ENCODE measurements around the gene MRPS22.
"Not testable (repeated sequence)": the region's sequence is repeated elsewhere in the genome, so short reads cannot be mapped to it uniquely, and the experiment has no call there.

MRPS22 gene

DNA sequence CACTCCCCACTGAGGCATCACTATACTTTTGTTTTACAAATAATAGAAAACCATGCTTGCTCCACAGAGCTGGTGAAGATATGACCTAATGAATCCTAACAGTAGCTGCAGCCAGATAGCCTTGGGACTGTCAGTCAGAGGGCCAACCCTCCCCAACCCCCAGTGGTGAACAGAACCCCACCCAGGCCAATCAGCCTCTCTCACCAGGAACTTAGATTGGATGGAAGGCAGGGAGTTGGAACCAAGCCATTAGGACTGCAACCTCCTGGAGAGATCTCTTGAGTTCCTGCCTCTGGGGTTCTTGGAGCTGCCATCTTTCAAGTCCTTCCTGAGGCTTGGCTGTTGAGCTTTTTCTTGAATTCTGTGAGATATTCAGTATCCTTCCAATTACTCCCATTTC lies 3.0 kb upstream of the MRPS22 start:
- no peak for DNase-seq

DNA sequence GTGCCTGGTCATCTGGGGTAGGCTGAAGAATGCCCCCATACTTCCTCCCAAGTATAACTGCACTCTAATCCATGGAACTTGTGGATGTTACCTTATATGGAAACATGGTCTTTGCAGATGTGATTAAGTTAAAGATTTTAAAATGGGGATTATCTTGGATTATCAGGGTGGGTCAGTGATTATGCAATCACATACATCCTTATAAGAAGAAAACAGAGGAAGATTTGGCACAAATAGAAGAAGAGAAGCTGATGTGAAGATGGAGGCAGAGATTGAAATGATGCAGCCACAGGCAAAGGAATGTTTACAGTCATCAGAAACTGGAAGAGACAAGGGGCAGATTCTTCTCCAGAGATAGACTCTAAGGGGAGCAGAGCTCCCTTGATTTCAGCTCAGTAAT lies 1.8 kb upstream of the MRPS22 start:
- no peak for DNase-seq

DNA sequence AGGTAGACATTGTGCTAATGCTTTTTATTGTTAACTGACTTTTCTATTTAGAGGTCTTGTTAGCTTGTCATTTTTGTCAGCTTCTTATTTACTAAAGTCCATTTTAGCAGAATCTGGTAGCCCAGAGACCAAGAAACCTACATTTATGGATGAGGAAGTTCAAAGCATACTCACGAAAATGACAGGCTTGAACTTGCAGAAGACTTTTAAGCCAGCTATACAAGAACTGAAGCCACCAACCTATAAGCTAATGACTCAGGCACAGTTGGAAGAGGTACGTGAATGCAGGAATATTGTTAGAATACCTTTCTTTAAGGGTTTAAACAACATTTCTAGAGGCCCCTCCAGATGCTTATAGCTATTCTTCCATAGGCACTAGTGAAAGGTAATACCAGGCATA lies 3.0 kb downstream of the MRPS22 start:
- DNase-seq, result no peak

DNA sequence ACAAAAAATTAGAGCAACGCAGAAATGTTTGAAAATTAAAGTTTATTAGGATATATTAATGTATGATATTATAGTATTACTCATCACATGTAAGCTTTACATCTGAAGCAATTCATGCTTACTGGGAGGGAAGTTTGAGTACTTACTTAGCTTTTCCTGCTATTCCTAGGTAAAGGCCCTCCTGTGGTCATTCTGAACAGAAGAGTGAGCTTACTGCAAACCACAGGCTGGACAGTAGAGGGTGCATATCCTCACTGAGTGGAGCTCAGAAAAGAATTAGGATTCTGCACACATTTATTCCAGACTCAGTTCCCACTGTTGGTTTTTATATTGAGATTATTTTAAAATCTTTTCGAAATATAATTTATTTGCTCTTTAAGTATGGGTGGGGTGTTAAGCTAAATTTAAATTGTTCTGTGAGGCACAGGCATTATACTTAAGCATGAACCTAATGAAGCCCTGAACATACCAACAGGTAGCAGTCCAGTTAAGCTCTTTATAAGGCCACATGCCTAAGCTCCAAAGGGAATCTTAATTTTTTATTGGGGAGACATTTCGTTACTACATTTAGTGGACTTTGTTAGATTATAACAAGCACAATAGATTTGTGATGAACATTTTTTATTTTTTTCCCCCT lies 10.2 kb downstream of the MRPS22 start:
- DNase-seq, result peak; percentile 13

DNA sequence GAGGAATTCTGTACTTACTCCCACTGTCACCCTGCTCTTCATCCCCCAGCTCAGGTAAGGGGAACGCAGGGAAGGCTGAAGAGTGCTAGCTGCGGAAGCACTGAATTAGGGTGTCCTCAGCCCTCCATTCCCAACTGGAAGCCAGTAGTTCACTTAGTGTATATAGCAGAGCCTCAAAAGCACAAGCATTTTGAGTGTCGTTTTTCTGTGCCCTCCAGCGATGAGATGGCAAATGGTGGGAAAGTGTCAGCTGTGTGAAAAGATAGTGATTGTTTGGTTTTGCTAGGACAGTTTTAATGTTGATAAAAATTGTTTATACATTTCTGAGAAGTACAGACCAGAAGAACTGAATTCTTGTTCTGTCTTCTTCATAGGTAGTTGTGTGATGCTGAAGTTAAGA lies 10.8 kb downstream of the MRPS22 start:
- no peak for DNase-seq

DNA sequence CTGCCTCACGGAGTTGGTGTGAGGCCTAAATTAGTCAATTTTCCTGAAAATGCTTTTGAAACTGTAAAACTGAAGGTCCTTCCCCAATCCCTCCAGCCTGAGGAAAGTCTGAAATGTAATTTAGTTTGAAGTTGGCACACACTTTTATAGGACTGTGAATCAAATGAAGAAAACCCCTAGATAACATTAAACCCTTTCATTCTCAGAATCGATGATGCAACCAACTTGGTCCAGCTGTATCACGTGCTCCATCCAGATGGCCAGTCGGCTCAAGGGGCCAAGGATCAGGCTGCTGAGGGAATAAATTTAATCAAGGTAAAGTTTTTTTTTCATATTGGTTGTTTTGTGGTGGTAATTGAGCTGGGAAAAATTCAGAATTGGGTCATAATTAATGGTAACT lies 11.7 kb downstream of the MRPS22 start:
- DNase-seq, result no peak

DNA sequence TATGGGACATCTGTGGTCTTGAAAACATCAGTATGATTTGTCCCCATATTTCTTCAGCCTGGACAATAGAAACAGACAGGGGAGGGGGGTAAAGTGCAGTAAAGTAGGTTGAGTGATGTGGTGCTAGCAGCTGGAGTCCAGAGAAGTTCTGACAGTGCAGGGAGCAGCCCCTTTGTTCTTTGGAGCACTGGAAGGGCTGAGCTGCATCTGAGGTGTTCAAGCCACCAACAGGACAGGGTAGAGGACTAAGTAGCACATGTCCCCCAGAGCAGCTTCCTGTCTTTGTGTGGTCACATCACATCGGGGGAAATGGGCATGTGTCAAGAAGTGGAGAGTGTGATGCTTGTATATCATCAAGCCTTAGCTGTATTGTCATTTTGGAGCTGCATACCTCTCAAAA lies 12.1 kb downstream of the MRPS22 start:
- no peak for DNase-seq

DNA sequence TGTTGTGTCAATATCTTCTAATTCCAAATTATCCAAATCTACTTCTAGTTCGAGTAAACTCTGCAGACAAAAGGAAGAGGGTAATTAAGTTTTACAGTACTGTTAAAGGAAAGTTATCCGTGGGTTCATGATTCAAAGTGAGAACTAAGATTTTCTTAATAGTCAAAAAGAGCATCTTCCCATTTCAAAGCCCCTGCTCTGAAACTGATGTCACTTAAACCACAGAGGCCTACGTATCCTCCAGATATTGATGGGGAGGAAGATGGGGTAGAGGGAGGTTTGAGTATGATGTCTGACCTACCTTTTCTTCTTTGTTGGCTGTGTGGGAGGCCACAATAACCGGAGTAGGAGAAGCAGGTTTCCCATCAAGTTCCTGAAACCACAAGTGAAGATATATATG lies 14.1 kb downstream of the MRPS22 start:
- no peak for DNase-seq

DNA sequence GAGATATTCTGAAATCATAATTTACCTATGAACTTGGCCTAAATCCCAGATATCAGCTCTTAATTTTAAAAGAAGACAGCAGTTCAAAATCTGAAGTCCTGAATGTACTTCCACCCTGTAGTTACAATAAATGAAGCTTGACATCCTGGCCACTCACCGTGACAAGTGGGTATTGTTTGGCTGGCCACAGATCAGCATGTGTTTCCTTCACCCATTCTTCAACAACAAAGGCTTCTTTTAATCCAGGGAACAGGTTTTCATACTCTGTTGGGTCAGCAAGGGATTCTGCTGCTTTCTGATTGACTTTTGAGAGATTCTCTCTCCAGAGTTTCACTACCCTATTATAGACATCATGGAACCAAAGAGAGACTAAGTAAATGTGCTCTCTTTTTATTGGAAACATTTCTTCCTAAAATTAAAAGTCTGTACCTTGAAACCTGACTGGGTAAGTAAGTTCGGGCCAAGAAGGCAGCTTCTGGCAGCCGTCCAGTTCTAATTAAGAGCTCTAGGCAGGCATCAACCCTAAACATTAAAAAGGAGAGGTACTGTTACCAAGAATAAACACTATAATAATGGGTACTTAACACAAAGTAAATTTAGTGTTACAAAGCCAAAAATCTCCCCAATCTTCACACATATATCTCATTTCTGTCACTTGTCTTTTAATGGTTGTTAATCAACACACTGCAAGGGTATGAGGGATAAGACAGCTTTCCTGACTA lies 15.2 kb downstream of the MRPS22 start:
- DNase-seq, result peak; percentile 98

DNA sequence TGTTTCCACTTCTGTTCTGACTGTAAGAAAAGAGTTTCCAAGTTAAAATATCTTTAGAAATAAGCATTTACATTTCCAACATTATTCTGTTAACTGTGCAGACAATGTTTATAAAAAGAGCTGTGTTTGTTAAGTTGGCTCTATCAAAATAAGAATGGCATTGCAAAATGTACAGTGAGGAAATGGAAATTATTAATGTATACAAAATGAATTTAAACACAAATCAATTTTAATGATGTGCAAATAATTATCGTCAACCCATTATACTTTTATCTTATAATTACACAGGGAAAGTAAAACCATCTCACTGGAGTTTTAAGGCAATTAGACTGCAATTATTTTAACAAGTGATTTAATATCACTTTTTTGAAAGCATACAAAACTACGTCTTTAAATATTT lies 17.5 kb downstream of the MRPS22 start:
- DNase-seq, result no peak

DNA sequence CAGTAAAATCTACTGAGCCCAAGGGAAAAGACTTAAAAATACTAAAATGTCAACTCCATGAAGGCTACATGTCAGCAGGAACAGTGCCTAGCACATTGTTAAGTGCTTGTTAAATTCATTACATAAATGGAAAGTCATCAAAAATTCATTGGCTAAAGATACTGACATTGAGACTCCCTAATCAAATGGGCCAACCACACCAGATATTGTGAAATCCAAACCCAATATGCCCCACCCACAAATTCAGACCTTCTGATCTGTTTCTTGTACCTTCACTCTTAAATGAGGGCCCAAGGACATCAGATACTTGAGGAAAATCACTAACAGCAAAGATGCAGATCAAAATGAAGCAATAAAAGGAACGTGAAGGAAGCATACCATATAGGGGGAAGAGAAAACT lies 20.7 kb downstream of the MRPS22 start:
- no peak for DNase-seq

DNA sequence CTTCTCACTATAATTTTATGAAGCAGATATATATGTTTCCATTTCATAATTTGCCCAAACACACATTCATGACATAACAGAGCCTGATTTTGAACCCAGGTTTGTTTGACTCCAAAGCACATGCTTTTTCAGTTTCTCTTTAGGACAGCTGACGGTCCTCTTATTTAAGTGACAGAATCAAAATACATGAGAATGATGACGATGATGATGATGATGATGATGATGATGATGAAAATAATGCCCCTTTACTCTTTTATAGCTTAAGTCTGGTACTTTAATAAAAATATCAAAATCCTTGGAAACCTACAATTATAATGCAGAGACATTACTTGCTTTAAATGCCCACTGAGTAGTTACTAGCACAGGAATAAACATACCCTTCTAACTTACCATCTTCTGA lies 30.3 kb downstream of the MRPS22 start:
- DNase-seq, result no peak

DNA sequence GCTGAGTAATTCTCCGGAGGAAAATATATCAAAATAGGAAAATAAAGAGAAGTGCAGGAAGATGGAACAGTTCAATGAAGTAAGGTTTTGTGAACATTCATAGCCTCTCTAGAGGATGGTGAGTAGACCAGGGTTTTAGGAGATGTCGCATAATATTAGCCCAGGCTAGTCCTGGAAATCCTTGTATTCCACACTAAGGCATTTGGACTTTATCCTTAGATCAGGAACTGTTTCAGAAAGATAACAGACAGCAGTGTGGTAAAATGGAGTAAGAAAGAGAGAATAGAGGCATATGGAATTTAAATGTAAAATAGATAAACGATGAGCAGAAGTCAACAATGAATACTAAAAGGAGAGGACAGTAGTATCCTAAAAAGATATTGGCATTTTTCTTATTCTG lies 33.6 kb downstream of the MRPS22 start:
- DNase-seq, result no peak

DNA sequence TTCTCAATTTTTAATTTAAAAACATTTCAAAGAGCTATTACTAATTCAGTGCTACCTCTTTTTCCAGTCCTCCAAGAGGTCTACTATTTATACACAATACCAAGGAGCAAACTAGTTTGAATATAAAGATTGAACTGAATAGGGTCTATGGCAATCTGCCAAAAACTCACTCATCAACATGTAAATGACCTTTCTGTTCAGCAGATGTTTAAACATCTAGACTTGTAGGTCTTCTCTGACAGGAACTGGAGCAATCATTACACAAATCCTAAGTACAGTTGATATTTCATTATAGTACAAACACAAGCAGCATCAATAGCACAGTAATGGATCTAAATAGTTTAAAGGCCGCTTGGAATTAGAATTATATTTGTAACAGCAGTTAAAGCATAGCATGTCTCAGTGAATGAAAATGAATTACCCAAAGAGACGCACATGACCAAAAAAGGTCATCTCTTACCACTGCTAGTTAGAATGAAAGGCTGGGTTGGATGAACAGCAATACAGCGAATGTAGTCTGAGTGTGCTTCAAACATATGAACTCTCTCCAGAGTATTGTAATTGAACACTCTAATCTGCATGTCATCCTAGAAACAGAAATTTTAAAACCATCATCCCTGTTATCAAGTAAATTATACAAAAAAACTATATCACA lies 34.9 kb downstream of the MRPS22 start:
- DNase-seq, result peak; percentile 89

DNA sequence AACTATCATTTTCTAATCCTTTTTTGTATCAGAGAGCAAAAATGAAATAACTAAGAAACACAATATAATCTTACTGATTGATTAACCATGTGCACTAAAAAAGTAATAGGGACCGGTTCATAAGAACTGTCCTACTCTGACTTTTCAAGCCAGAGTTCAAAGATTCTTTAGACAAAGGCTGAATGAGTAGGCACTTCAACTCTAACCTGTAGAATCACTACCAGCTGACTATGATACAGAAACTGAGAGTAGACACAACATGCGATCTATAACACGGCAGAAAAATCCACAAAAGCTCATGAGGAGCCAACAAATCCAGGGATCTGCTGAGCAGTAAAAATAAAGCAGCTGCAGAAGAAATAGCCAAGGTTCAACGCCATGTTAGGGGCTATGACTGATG lies 36.8 kb downstream of the MRPS22 start:
- DNase-seq, result no peak

DNA sequence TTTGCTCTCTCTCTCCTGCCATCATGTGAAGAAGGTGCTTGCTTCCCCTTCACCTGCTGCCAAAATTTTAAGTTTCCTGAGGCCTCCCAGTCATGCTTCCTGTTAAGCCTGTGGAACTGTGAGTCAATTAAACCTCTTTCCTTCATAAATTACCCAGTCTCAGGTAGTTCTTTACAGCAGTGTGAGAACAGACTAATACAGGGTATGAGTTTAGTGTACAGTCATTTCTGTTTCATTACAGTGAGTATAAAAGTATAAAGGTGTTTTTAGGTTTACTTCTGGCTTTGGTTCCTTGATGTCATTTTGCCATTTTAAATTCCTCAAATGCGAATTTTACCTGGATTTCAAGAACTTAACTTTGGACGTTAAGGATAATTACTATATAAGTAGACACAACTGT lies 38.5 kb downstream of the MRPS22 start:
- DNase-seq, result not testable (repeated sequence)

DNA sequence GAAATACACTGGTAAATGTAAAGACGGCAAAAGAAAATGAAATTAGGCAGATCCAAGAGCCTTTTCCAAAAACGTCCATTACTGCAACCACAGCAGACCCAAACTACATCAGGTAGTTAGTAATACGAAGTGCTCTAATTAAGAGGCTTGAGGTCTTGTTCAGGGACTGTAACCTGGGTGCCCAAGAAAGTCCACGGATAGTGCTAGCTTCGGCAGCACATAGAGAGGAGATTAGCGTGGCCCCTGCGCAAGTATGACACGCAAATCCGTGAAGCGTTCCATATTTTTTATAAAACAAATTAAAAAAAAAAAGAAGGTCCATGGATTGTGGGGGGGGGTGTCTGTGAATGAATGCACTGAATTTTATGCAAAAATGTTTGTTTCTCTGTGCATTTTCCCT lies 44.3 kb downstream of the MRPS22 start:
- no peak for DNase-seq

DNA sequence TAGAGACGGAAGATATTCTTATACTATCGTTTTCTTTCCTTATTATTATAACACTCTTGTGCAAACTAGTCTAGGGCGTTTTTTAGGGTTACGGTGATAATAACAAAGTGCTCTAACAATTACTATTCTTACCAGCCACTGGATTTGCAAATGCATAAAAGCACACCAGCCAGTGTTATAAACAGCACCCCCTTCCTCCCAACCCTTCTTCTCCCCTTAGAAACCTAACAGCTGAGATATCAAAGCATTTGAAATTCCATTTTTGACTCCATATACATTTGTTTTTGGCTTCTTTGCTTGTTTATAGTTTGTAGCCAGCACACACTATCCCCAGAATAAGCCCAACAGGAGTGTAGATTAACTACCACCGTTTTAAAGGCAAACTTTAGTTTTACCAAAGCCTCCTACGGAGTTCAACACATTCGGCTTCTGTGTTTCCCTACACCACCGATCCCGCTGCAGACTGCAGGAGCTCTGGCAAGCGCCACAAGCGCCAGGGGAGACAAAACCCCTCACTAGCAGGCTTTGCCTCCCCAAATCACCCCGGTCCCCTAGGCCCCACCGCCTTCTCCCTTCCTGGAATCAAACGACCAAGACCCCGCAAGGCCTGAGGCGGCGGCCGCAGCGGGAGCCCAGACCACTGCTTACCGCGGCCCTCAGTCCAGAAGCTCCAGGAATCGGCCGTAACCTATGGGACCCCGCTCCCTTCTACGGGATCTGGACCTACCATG lies 45.2 kb downstream of the MRPS22 start:
- peak; percentile 10 for DNase-seq

DNA sequence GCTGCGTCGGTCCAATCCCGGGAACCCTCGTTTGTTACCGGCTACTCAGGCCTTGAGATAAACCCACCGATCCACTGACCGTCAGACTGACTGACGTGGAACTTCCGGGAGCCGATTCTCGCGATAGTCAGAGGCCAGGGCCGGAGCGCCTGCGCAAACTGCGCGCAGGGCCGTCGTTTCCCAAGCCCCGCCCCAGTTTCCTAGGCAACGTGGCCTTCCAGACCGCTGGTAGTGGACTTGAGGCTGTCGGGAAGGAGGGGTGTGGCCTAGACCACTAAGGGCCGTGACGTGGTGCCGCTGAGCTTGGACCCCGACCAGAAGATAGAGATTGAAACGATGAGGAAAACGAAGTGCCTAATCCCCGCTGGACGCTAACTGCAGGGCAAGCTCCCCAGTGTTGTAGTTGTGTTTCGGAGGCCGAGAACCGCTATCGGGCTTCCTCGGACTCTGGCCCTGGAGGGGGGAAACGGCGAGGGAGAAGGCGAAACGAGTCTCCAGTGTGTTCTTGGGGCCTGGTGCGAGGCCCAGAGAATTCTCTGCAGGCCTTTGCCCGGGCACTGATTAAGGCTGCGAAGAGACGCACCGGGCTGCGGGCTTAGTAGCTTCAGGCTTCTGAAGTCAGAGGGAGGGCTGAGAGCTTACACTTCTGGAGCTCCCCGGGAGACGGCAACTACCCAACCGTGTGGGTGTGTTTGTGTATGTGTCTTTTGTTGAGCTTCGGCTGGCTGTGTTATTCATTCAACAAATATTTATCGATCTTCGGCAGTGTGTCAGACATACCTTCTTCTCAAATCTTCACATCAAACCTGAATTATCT lies 45.9 kb downstream of the MRPS22 start, which contains the start of gene COPB2:
TSS of gene COPB2 (minus strand) at position 96 of the 817 bp plus-strand sequence. CDS start 97 bp downstream, outside the sequence.
- DNase-seq, result peak; percentile 98

DNA sequence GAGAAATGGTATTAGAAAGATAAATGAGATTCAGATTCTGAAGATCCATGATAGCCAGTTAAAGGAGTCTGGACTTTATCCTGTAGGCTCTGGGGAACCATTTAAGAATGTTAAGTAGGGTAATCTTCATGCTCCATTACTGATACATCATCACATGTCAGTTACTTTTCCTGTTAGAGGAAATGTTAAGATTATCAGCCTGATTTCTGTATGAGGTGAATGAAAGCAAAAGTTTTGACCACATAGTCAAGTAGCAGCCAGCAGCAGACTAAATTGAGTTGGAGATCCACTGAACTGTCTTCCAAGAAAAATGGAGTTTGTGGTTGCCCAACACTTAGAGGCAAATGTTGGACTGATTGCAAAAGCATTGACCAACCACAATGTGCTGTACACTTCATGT lies 50.3 kb downstream of the MRPS22 start:
- no peak for DNase-seq

DNA sequence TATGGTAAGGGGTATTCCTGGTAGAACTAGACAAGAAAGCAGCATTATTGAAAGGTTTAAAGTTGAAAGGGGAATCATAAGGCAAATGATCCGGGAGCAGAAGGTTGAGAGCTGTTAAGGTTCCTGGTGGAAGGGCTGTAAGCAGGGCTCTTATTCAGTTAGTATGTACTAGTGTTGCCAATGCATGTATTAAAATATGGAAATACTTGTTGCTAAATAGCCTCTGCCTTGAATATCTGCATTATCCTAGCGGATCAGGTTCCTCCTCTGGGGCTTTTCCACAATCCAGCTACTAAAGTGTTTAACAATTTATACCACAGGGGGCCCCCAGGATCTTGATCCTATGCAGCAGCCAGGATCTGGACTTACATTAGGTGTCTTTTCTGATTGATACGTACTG lies 52.9 kb downstream of the MRPS22 start:
- no peak for DNase-seq

DNA sequence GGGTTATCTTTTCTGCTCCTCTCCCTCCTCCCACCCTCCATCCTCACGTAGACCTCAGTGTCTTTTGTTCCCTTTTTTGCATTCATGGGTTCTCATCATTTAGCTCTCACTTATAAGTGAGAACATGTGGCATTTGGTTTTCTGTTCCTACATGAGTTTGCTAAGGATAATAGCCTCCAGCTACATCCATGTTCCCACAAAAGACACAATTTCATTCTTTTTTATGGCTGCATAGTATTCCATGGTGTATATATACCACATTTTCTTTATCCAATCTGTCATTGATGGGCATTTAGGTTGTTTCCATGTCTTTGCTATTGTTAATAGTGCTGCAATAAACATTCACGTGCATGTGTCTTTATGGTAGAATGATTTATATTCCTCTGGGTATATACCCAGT lies 57.3 kb downstream of the MRPS22 start:
- DNase-seq, result not testable (repeated sequence)

All from DMS79 treated with DMSO at 0.1 percent for 48 hours (cell line).